Sigmoid colon (tissue), 4 donors: ENCODE measurements around the gene ITLN1.

Experiments used
- EP300 ChIP-seq, 4 donors: sonication (generic); formaldehyde crosslinking; IDR thresholded peaks; one replicate each; pipeline ENCODE4 v1.6.1; 2017; ENCODE audit warnings: antibody characterized with exemption in 4 of 4
- POLR2A ChIP-seq, 2 donors: fragments of 450-650 bp; IDR thresholded peaks; one replicate each; pipeline ENCODE4 v1.6.1; 2016; ENCODE audit warnings: antibody characterized with exemption in 2 of 2, mild to moderate bottlenecking in 2 of 2, moderate library complexity in 2 of 2
- POLR2AphosphoS5 ChIP-seq, 4 donors: sonication (generic); formaldehyde crosslinking; IDR thresholded peaks; one replicate each; pipeline ENCODE4 v1.6.1; 2017; ENCODE audit warnings: antibody characterized with exemption in 4 of 4
- TF ChIP-seq, protein P1 (sequence below), 4 experiments: fragments of 450-650 bp in 3 of 4; fragments of 200-600 bp in 1 of 4; IDR thresholded peaks; one replicate each; pipeline ENCODE4 v1.5.1; 2016 to 2019; ENCODE audit warnings: antibody characterized with exemption in 4 of 4, mild to moderate bottlenecking in 3 of 4, moderate library complexity in 2 of 4

DNA sequence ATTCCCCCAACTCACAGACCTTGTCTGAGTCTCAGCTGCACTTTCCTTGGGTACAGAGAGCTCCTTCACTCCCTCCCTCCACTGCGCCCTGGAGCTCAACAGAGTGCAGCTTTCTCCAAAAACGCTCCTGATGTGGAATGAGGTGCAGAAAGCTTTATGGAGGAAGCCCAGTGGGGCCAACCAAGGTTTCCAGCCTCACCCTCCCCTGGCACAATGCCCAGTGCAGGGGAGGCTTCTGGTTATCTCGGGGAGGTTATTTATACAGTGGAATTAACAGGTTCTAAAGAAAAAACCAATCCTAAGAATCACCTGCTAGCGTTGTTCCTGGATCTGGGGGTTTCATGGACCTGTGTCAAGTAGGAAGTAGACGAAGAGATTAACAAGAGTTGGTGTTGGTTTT is at the start of gene ITLN1:
- TF ChIP-seq, protein P1, sequence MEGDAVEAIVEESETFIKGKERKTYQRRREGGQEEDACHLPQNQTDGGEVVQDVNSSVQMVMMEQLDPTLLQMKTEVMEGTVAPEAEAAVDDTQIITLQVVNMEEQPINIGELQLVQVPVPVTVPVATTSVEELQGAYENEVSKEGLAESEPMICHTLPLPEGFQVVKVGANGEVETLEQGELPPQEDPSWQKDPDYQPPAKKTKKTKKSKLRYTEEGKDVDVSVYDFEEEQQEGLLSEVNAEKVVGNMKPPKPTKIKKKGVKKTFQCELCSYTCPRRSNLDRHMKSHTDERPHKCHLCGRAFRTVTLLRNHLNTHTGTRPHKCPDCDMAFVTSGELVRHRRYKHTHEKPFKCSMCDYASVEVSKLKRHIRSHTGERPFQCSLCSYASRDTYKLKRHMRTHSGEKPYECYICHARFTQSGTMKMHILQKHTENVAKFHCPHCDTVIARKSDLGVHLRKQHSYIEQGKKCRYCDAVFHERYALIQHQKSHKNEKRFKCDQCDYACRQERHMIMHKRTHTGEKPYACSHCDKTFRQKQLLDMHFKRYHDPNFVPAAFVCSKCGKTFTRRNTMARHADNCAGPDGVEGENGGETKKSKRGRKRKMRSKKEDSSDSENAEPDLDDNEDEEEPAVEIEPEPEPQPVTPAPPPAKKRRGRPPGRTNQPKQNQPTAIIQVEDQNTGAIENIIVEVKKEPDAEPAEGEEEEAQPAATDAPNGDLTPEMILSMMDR (IDR thresholded peaks at IDR 0.05) = no peak
- TF ChIP-seq POLR2A (IDR thresholded peaks at IDR 0.05) (no peak), POLR2AphosphoS5 (IDR thresholded peaks at IDR 0.05) (no peak), EP300 (IDR thresholded peaks at IDR 0.05) (no peak)
